Body of pancreas (tissue), 4 donors: ENCODE measurements around the gene CLPTM1L.

Source experiments
- POLR2A ChIP-seq, 3 donors: fragments of 450-650 bp; IDR thresholded peaks; one replicate each; pipeline ENCODE4 v1.6.1; 2016; ENCODE audit warnings: antibody characterized with exemption in 3 of 3, mild to moderate bottlenecking in 2 of 3
- TF ChIP-seq, protein P1 (sequence below), 7 experiments: fragments of 450-650 bp in 4 of 7; fragments of 200-600 bp in 3 of 7; sonication (generic) in 3 of 7; IDR thresholded peaks; one replicate each; pipeline ENCODE4 v1.5.1; 2016 to 2019; ENCODE audit warnings: antibody characterized with exemption in 7 of 7

DNA sequence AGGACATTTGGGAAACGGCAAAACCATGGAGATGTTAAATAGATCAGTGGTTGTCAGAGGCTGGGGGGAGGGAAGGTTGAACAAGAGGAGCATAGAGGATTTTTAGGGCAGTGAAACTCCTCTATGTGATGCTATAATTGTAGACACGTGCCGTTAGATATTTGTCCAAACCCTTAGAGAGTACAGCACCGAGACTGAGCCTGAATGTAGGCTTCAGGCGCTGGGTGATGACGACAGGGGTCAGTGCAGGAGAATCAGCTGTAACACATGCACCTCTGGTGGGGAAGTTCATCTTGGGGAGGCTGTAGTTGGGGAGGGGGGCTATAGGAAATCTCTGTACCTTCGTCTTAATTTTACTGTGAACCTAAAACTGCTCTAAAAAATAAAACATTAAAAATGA, 22.2 kb upstream of the CLPTM1L start:
- TF ChIP-seq, protein P1, sequence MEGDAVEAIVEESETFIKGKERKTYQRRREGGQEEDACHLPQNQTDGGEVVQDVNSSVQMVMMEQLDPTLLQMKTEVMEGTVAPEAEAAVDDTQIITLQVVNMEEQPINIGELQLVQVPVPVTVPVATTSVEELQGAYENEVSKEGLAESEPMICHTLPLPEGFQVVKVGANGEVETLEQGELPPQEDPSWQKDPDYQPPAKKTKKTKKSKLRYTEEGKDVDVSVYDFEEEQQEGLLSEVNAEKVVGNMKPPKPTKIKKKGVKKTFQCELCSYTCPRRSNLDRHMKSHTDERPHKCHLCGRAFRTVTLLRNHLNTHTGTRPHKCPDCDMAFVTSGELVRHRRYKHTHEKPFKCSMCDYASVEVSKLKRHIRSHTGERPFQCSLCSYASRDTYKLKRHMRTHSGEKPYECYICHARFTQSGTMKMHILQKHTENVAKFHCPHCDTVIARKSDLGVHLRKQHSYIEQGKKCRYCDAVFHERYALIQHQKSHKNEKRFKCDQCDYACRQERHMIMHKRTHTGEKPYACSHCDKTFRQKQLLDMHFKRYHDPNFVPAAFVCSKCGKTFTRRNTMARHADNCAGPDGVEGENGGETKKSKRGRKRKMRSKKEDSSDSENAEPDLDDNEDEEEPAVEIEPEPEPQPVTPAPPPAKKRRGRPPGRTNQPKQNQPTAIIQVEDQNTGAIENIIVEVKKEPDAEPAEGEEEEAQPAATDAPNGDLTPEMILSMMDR (IDR thresholded peaks at IDR 0.05), result no peak
- TF ChIP-seq POLR2A (IDR thresholded peaks at IDR 0.05), result no peak
